Kidney (tissue), 14 donors: ENCODE measurements around the gene CARD10. TPM values are rescaled to one million over a fixed set of nuclear protein-coding genes. Genes with fewer than 3 reads are reported as not detected.

Source experiments
- DNase-seq, 5 donors: peaks; one replicate each; pipeline ENCODE4 v3.0.0-alpha.2; 2013 to 2020
- FAIRE-seq: peaks from 2 replicates; lab custom pipeline; 2012; peaks lifted over from hg19 to GRCh38; lab: Jason Lieb, UNC
- H3K27ac ChIP-seq, 2 donors: one replicate each; pipeline ENCODE4 v1.7.0; 2013; ENCODE audit warnings: low read depth in 2 of 2, low read length in 2 of 2, inconsistent platforms in 1 of 2
- H3K27me3 ChIP-seq: one replicate; pipeline ENCODE4 v1.7.1; 2013; ENCODE audit warnings: low read length, inconsistent platforms; ENCODE audit not compliant: control insufficient read depth, insufficient read depth
- H3K36me3 ChIP-seq, 3 donors: one replicate each; pipeline versions ENCODE4 v1.7.0 to v1.7.1; 2013; ENCODE audit warnings: low read length in 3 of 3, control low read depth in 1 of 3, inconsistent platforms in 1 of 3; ENCODE audit not compliant: insufficient read depth in 3 of 3, control insufficient read depth in 2 of 3
- H3K4me1 ChIP-seq, 3 donors: one replicate each; pipeline versions ENCODE4 v1.7.0 to v1.7.1; 2013; ENCODE audit warnings: low read length in 3 of 3, inconsistent platforms in 1 of 3, low read depth in 1 of 3; ENCODE audit not compliant: control insufficient read depth in 2 of 3, insufficient read depth in 2 of 3
- H3K4me3 ChIP-seq, 3 donors: one replicate each; pipeline versions ENCODE4 v1.7.0 to v1.8.1; 2013; ENCODE audit warnings: low read length in 3 of 3, control low read depth in 1 of 3, inconsistent platforms in 1 of 3
- H3K9ac ChIP-seq, 3 donors: one replicate each; pipeline versions ENCODE4 v1.7.0 to v1.7.1; 2013; ENCODE audit warnings: low read length in 3 of 3, control low read depth in 1 of 3, inconsistent platforms in 1 of 3
- H3K9me3 ChIP-seq, 3 donors: one replicate each; pipeline versions ENCODE4 v1.7.0 to v1.7.1; 2013; ENCODE audit warnings: low read length in 3 of 3, control low read depth in 1 of 3, inconsistent platforms in 1 of 3; ENCODE audit not compliant: control insufficient read depth in 2 of 3, insufficient read depth in 1 of 3
- intact Hi-C: fragments of 100-400 bp; cut with DNase I; formaldehyde crosslinking; loops from one replicate; pipeline ENCODE4 v1.11.1; 2022
- polyA plus RNA-seq: library from polyadenylated mRNA; stranded (reverse); fragments of 350-450 nt; fragmentation: Illumina TruSeq; extraction: RNeasy Lipid Tissue Mini Kit (QIAGEN cat#74804); gene quantifications from one replicate; pipeline ENCODE4 v1.2.3, GENCODE V29; 2014; ENCODE audit warnings: low read depth, low replicate concordance; ENCODE audit not compliant: insufficient read depth
- total RNA-seq: library from RNA; stranded (reverse); fragmentation: NEBNext Ultra II Directional; extraction: Animal tissue kit (Norgen Biotek cat#: 25700); gene quantifications from one replicate; pipeline ENCODE4 v1.2.1, GENCODE V29; 2021
- TF ChIP-seq, protein P1 (sequence below): IDR thresholded peaks from 3 replicates; pipeline ENCODE4 v1.5.1; 2012; ENCODE audit warnings: mild to moderate bottlenecking, moderate library complexity, borderline replicate concordance; ENCODE audit not compliant: insufficient read depth; ENCODE audit errors: extremely low read depth
- donor health status: control.
- donor health status: control.
- donor health status: control.
- donor health status: control.
- donor health status: control.
- donor health status: DM: yes; HTN: yes; CAD: no.
- donor health status: Normal renal cell carcinoma (clear cell type).

The CARD10 gene
- total and polyA plus RNA-seq, 2 donors from 2014 or later: 32.4 to 42.3 TPM

DNA sequence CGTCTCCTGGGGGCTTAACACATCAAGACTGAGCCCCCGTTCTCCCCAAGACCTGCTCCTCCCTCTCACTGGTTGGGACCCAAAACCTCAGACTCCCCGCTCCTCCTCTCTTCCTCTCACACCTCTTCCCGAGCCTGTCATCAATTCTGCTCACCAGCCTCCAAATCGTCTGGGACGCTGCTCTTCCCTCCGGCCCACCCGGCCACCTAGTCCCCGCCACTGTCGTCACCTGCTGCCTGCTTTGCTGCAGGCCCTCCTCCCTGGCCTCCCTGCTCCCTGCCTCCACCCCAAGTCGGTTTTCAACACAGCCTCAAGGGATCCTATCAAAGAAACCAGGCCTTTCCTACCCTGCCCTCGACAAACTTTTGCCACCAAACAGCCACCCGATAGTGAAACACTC is 36.2 kb downstream of the CARD10 start:
- TF ChIP-seq, protein P1, sequence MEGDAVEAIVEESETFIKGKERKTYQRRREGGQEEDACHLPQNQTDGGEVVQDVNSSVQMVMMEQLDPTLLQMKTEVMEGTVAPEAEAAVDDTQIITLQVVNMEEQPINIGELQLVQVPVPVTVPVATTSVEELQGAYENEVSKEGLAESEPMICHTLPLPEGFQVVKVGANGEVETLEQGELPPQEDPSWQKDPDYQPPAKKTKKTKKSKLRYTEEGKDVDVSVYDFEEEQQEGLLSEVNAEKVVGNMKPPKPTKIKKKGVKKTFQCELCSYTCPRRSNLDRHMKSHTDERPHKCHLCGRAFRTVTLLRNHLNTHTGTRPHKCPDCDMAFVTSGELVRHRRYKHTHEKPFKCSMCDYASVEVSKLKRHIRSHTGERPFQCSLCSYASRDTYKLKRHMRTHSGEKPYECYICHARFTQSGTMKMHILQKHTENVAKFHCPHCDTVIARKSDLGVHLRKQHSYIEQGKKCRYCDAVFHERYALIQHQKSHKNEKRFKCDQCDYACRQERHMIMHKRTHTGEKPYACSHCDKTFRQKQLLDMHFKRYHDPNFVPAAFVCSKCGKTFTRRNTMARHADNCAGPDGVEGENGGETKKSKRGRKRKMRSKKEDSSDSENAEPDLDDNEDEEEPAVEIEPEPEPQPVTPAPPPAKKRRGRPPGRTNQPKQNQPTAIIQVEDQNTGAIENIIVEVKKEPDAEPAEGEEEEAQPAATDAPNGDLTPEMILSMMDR: no peak
- Histone ChIP-seq H3K4me3 (no peak overlapping the region), H3K9me3 (no peaks in the 10 kb centered on the region), H3K4me1 (peaks cover 0 to 14% (median 0%) of the 10 kb centered on the region in 3 donors), H3K27ac (no peak overlapping the region), H3K27me3 (no peaks in the 10 kb centered on the region), H3K9ac (no peak overlapping the region), H3K36me3 (no peaks in the 10 kb centered on the region)
- FAIRE-seq (no peak), DNase-seq (no peak)
- intact Hi-C loops: no loop called here

GRCh38 chr22:37482244-37482643 is 37.0 kb downstream of the CARD10 start:
- FAIRE-seq (no peak), DNase-seq (no peak)
- H3K4me1 ChIP-seq: peaks cover 0 to 14% (median 0%) of the 10 kb centered on the region in 3 donors
- no peak overlapping the region for H3K27ac ChIP-seq
- H3K9ac ChIP-seq: no peak overlapping the region
- no peak overlapping the region for H3K4me3 ChIP-seq
- H3K36me3 ChIP-seq: no peaks in the 10 kb centered on the region
- H3K9me3 ChIP-seq: no peaks in the 10 kb centered on the region
- intact Hi-C loops: no loop called here
- TF ChIP-seq, protein P1: no peak
- no peaks in the 10 kb centered on the region for H3K27me3 ChIP-seq

GRCh38 chr22:37481347-37481907 is 37.8 kb downstream of the CARD10 start:
- no peak overlapping the region for H3K4me3 ChIP-seq
- no peaks in the 10 kb centered on the region for H3K36me3 ChIP-seq
- H3K9me3 ChIP-seq: no peaks in the 10 kb centered on the region
- H3K27ac ChIP-seq: no peak overlapping the region
- DNase-seq (no peak), FAIRE-seq (no peak)
- intact Hi-C loops: no loop called here
- H3K27me3 ChIP-seq: no peaks in the 10 kb centered on the region
- TF ChIP-seq, protein P1: no peak
- H3K4me1 ChIP-seq: peaks cover 0 to 8% (median 0%) of the 10 kb centered on the region in 3 donors
- H3K9ac ChIP-seq: no peak overlapping the region
